PC-9 (cell line): ENCODE data around the gene PRSS2.

ENCODE experiments used
- CTCF ChIP-seq: fragments of 200-600 bp; sonication (generic); conservative IDR thresholded peaks from 2 replicates; pipeline ENCODE4 v1.6.1; 2017; ENCODE audit warnings: mixed run types, antibody characterized with exemption, mild to moderate bottlenecking, moderate library complexity
- EZH2 ChIP-seq: fragments of 200-600 bp; sonication (generic); IDR thresholded peaks from 2 replicates; pipeline ENCODE4 v1.8.0; 2017; ENCODE audit warnings: antibody characterized with exemption, low read depth

- TF ChIP-seq CTCF (no peak), EZH2 (no peak)
Measured at GRCh38 chr7:142804728-142805207, 34.0 kb downstream of the PRSS2 start.
